GM12878 (cell line): ENCODE results near the gene ASZ1. TPM values are rescaled to one million over a fixed set of nuclear protein-coding genes. Genes with fewer than 3 reads are reported as not detected.
A peak's percentile ranks its signal among the peaks of the same experiment; 100 is the strongest.

Experiments
- ATAC-seq: fragments of 200-7000 bp; cut with Tn5 transposase; 3 replicates; pipeline ENCODE4 v1.9.1; 2020; ENCODE audit warnings: mild to moderate bottlenecking, moderate library complexity
- BruUV-seq: library from RNA; stranded (reverse); fragments of 400-500 nt; replicated peaks from 2 replicates; lab custom pipeline; 2021; lab: Mats Ljungman, UMichigan
- CTCF ChIA-PET: fragments of 300-600 bp; sonication (Branson Sonifier 250); formaldehyde crosslinking; extraction: SDS; loops from one replicate; lab custom pipeline; 2021; ENCODE audit warnings: inconsistent platforms; lab: Yijun Ruan, JAX
- POLR2A ChIA-PET: fragments of 350-600 bp; formaldehyde crosslinking; extraction: SDS; loops from one replicate; lab custom pipeline; 2021; ENCODE audit warnings: inconsistent platforms; lab: Charles Lee
- RAD21 ChIA-PET: fragments of 300-600 bp; sonication (Branson Sonifier 250); formaldehyde crosslinking; loops from one replicate; lab custom pipeline; 2023; ENCODE audit warnings: antibody characterized with exemption; ENCODE audit not compliant: unreplicated experiment; lab: Charles Lee
- SMC1A ChIA-PET: fragments of 300-600 bp; sonication (Branson Sonifier 250); formaldehyde crosslinking; loops from one replicate; lab custom pipeline; 2023; ENCODE audit not compliant: unreplicated experiment, uncharacterized antibody; lab: Charles Lee
- DNase-seq: peaks from one replicate; pipeline ENCODE4 v3.0.0-alpha.2; 2011; ENCODE audit warnings: low read depth, low spot score
- FAIRE-seq: peaks from 3 replicates; lab custom pipeline; 2011; peaks lifted over from hg19 to GRCh38; lab: Jason Lieb, UNC
- H2AFZ ChIP-seq: 2 replicates; pipeline ENCODE4 v1.6.0; 2011; ENCODE audit warnings: low read depth, low read length, control low read depth; ENCODE audit not compliant: control insufficient read depth
- H3K27ac ChIP-seq: 2 replicates; pipeline ENCODE4 v1.5.1; 2011; ENCODE audit warnings: control low read depth; ENCODE audit not compliant: control insufficient read depth, insufficient read depth
- H3K27me3 ChIP-seq, 2 experiments: replicated peaks in 1 of 2; 2 replicates each; pipeline versions ENCODE4 v1.6.0 to v1.6.1; 2011; ENCODE audit warnings: low read length in 1 of 2; ENCODE audit not compliant: control insufficient read depth in 2 of 2, insufficient read depth in 2 of 2
- H3K36me3 ChIP-seq, 2 experiments: 2 replicates each; pipeline ENCODE4 v1.5.1; 2011; ENCODE audit warnings: low read length in 1 of 2; ENCODE audit not compliant: control insufficient read depth in 2 of 2, insufficient read depth in 2 of 2
- H3K4me1 ChIP-seq: 2 replicates; pipeline ENCODE4 v1.6.1; 2011; ENCODE audit warnings: mild to moderate bottlenecking, low read length, moderate library complexity, mixed read lengths; ENCODE audit not compliant: control insufficient read depth, insufficient read depth
- H3K4me2 ChIP-seq: 2 replicates; pipeline ENCODE4 v1.6.0; 2011; ENCODE audit warnings: control low read depth; ENCODE audit not compliant: control insufficient read depth, insufficient read depth
- H3K4me3 ChIP-seq: fragments of 200-600 bp; sonication (generic); 2 replicates; pipeline ENCODE4 v1.5.1; 2016
- H3K79me2 ChIP-seq: 2 replicates; pipeline ENCODE4 v1.6.0; 2011; ENCODE audit warnings: low read length; ENCODE audit not compliant: control insufficient read depth, insufficient read depth
- H3K9ac ChIP-seq: 2 replicates; pipeline ENCODE4 v1.8.0; 2011; ENCODE audit warnings: low read length, control low read depth, mixed read lengths; ENCODE audit not compliant: control insufficient read depth, insufficient read depth
- H3K9me3 ChIP-seq: replicated peaks from 3 replicates; pipeline ENCODE4 v1.5.1; 2011; ENCODE audit warnings: mild to moderate bottlenecking, low read length; ENCODE audit not compliant: control insufficient read depth, insufficient read depth
- H4K20me1 ChIP-seq: 2 replicates; pipeline ENCODE4 v1.6.0; 2011; ENCODE audit not compliant: control insufficient read depth, insufficient read depth
- CREB1 ChIP-seq: IDR thresholded peaks from 2 replicates; pipeline ENCODE4 v1.6.1; 2012; ENCODE audit warnings: low read depth, mild to moderate bottlenecking, inconsistent platforms
- FOXM1 ChIP-seq: IDR thresholded peaks from 2 replicates; pipeline ENCODE4 v1.6.1; 2012; ENCODE audit warnings: low read depth, mild to moderate bottlenecking, inconsistent platforms, low read length, moderate library complexity
- HCFC1 ChIP-seq: fragments of 150-350 bp; IDR thresholded peaks from 2 replicates; pipeline ENCODE4 v1.6.1; 2014; ENCODE audit warnings: low read length
- IRF4 ChIP-seq: IDR thresholded peaks from 2 replicates; pipeline ENCODE4 v1.6.1; 2011; ENCODE audit warnings: low read depth, low read length
- JUND ChIP-seq: IDR thresholded peaks from 2 replicates; pipeline ENCODE4 v1.6.1; 2012; ENCODE audit warnings: low read depth, mild to moderate bottlenecking, low read length, improper control_type of control experiment, moderate library complexity
- NFIC ChIP-seq: IDR thresholded peaks from 2 replicates; pipeline ENCODE4 v1.6.1; 2012; ENCODE audit warnings: low read depth, mild to moderate bottlenecking, inconsistent platforms, low read length, moderate library complexity
- NFYA ChIP-seq: IDR thresholded peaks from 2 replicates; pipeline ENCODE4 v1.6.1; 2011; ENCODE audit warnings: low read depth, mild to moderate bottlenecking, low read length, improper control_type of control experiment, borderline replicate concordance
- PKNOX1 ChIP-seq: fragments of 450-650 bp; IDR thresholded peaks from 2 replicates; pipeline ENCODE4 v1.6.1; 2016; ENCODE audit warnings: mild to moderate bottlenecking
- RELA ChIP-seq: fragments of 450-650 bp; IDR thresholded peaks from 2 replicates; pipeline ENCODE4 v1.8.0; 2014; ENCODE audit warnings: borderline replicate concordance; ENCODE audit not compliant: partially characterized antibody
- RELB ChIP-seq: fragments of 450-650 bp; IDR thresholded peaks from 2 replicates; pipeline ENCODE4 v1.6.1; 2017; ENCODE audit warnings: low read depth, mild to moderate bottlenecking, moderate library complexity
- RFX5 ChIP-seq: IDR thresholded peaks from 2 replicates; pipeline ENCODE4 v1.6.1; 2011; ENCODE audit warnings: low read depth, low read length, improper control_type of control experiment
- SIX5 ChIP-seq: IDR thresholded peaks from 2 replicates; pipeline ENCODE4 v1.6.1; 2011; ENCODE audit warnings: mild to moderate bottlenecking, low read depth, low read length, moderate library complexity; ENCODE audit not compliant: severe bottlenecking
- SMAD1 ChIP-seq: fragments of 450-650 bp; IDR thresholded peaks from 2 replicates; pipeline ENCODE4 v1.6.1; 2018; ENCODE audit warnings: mild to moderate bottlenecking, low read depth; ENCODE audit not compliant: partially characterized antibody
- SP1 ChIP-seq: IDR thresholded peaks from one replicate; pipeline ENCODE4 v1.6.1; 2011; ENCODE audit warnings: low read depth, low read length
- ZNF207 ChIP-seq: fragments of 450-650 bp; IDR thresholded peaks from 2 replicates; pipeline ENCODE4 v1.6.1; 2014; ENCODE audit warnings: antibody characterized with exemption, mild to moderate bottlenecking, borderline replicate concordance
- ZNF217 ChIP-seq: fragments of 450-650 bp; IDR thresholded peaks from 2 replicates; pipeline ENCODE4 v1.6.1; 2017; ENCODE audit warnings: antibody characterized with exemption, mild to moderate bottlenecking
- WGBS: methylation state at CpG from one replicate; pipeline ENCODE4 v1.1.6; 2016; ENCODE audit warnings: low lambda C conversion rate; ENCODE audit not compliant: insufficient replicate concordance, insufficient coverage; ENCODE audit errors: missing lambda C conversion rate; 5-methylcytosine and 5-hydroxymethylcytosine counted together
- in situ Hi-C: fragments of 300-500 bp; cut with MboI; formaldehyde crosslinking; loops from 9 replicates; pipeline ENCODE4 v1.14.3; 2018; ENCODE audit warnings: mixed read lengths
- intact Hi-C: fragments of 100-400 bp; cut with micrococcal nuclease; formaldehyde crosslinking; loops from one replicate; pipeline ENCODE4 v1.14.2; 2022; ENCODE audit not compliant: unreplicated experiment
- polyA plus RNA-seq, 11 experiments: library from polyadenylated mRNA; depleted of rRNA in 4 of 11; unstranded in 6 of 11; stranded (reverse) in 5 of 11; fragments of >200 nt; fragmentation: Nextera tagmentation in 4 of 11; fragmentation: Illumina TruSeq in 1 of 11; extraction: Ambion mirVana in 4 of 11; extraction: Trizol in 1 of 11; gene quantifications; 1 replicate in 1 of 11; 2 replicates in 10 of 11; pipeline versions ENCODE4 v1.2.1 to v1.2.3, GENCODE V29; 2011 to 2016; ENCODE audit warnings: inconsistent platforms in 2 of 11, missing spikeins in 2 of 11, low read depth in 1 of 11
- total RNA-seq, 4 experiments: library from RNA; depleted of rRNA in 3 of 4; stranded (reverse); fragments of >200 nt in 3 of 4; fragmentation: Illumina TruSeq in 1 of 4; extraction: Trizol in 1 of 4; gene quantifications; 2 replicates each; pipeline versions ENCODE4 v1.2.1 to v1.2.3, GENCODE V29; 2013 to 2021

The ASZ1 gene
- total and polyA plus RNA-seq, 10 of the 15 experiments (the other 5 are each of a cell fraction or from before 2014, with no cell fraction given) = 0.04 to 0.09 (median 0.06) TPM; not detected in 5

- peak; percentile 80 for TF ChIP-seq SP1
- 0 out of 2 replicates have a peak, but pooled peaks have one; percentile 68 for TF ChIP-seq ZNF217
- TF ChIP-seq NFYA = no peak
- peak; percentile 80; the same call in 1 of the 2 replicates for TF ChIP-seq FOXM1
- TF ChIP-seq RELB = peak; percentile 99
These were observed 79.2 kb downstream of the ASZ1 start (continued) for GRCh38 chr7:117347962-117348672.

GRCh38 chr7:117347480-117347879 lies 79.8 kb downstream of the ASZ1 start:
- RAD21 ChIA-PET = interaction anchor here (0.8 to 5.4 kb wide), 30 partner anchors 9 to 386 kb away, joined by 3 to 49 read pairs (median 4); partner anchors contain the start of gene WNT2
- H4K20me1 ChIP-seq = no peaks in the 10 kb centered on the region
- no peak overlapping the region for H3K9ac ChIP-seq
- SMC1A ChIA-PET = interaction anchor here (0.6 to 5.9 kb wide), 33 partner anchors 9 to 391 kb away, joined by 3 to 53 read pairs (median 7); partner anchors contain the start of gene WNT2
- 44% methylated on average over 6 of the region's 6 CpGs for WGBS
- peak overlapping the region; percentile 13 for H2AFZ ChIP-seq
- no TSS peak for BruUV-seq
- CTCF ChIA-PET = interaction anchor here (0.7 to 3.8 kb wide), 20 partner anchors 9 to 134 kb away, joined by 3 to 19 read pairs (median 6); partner anchors contain the start of gene WNT2
- H3K4me2 ChIP-seq = 0 out of 2 replicates have a peak overlapping the region, but pooled peaks have one; percentile 73
- ATAC-seq (peak; percentile 66), FAIRE-seq (no peak), DNase-seq (no peak)
- intact Hi-C loops = loop anchor here (5.0 kb wide), 1 partner anchor 35 kb away; no protein-coding TSS in a partner anchor
- H3K27me3 ChIP-seq = no peaks in the 10 kb centered on the region
- in situ Hi-C loops = no loop called here
- H3K79me2 ChIP-seq = no peaks in the 10 kb centered on the region
- POLR2A ChIA-PET = interaction anchor here (1.0 to 3.8 kb wide), 9 partner anchors 17 to 384 kb away, joined by 3 to 25 read pairs (median 6); no protein-coding TSS in a partner anchor
- H3K9me3 ChIP-seq = no peaks in the 10 kb centered on the region; the same call in 2 of the 3 replicates
- H3K27ac ChIP-seq = peak overlapping the region; percentile 41
- no peak overlapping the region for H3K4me3 ChIP-seq
- no peaks in the 10 kb centered on the region for H3K36me3 ChIP-seq
- H3K4me1 ChIP-seq = peaks cover 19% of the 10 kb centered on the region
- TF ChIP-seq CREB1 (no peak), SIX5 (no peak), IRF4 (no peak), PKNOX1 (no peak), ZNF207 (no peak), SMAD1 (peak; percentile 65), RFX5 (0 out of 2 replicates have a peak, but pooled peaks have one; percentile 1), JUND (no peak), HCFC1 (no peak), RELA (no peak), RELB (no peak), NFIC (no peak)
